Tongue (tissue), 3 donors: ENCODE data around the gene CDS2. TPM values are rescaled to one million over a fixed set of nuclear protein-coding genes. Genes with fewer than 3 reads are reported as not detected.

Source experiments
- DNase-seq: peaks from one replicate; pipeline ENCODE4 v3.0.0-alpha.2; 2015
- small RNA-seq: library from RNA; depleted of rRNA; stranded (forward); fragments of <200 nt; gene quantifications from one replicate; pipeline ENCODE3, GENCODE V24; 2014; ENCODE audit warnings: low replicate concordance
- total RNA-seq: library from RNA; depleted of rRNA; stranded (reverse); fragments of >200 nt; gene quantifications from one replicate; pipeline ENCODE4 v1.2.3, GENCODE V29; 2014

Gene CDS2
- total RNA-seq, 1 donor from 2014 or later: 33.1 TPM

DNA sequence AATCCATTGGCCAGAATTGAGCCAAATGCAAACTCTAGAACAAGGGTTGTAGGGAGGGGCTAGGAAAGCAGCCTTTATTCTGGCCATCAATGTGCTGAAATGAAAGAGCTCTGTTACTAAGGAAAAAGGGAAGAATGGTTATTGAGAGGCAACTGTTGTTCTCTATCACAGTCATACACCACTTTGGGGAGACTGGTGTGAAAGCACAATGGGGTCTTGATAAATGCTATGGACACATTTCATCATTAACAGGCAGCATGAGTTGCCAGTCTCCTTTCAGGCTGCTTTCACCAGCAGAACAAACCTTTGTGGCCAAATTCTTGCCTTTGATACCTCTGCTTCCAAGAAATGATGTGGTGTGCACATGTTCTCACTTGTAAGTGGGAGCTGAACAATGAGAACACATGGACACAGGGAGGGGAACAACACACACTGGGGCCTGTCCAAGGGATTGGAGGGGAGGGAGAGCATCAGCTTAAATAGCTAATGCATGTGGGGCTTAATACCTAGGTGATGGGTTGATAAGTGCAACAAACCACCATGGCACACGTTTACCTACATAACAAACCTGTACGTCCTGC, 86.2 kb downstream of the CDS2 start:
- DNase-seq: no peak

DNA sequence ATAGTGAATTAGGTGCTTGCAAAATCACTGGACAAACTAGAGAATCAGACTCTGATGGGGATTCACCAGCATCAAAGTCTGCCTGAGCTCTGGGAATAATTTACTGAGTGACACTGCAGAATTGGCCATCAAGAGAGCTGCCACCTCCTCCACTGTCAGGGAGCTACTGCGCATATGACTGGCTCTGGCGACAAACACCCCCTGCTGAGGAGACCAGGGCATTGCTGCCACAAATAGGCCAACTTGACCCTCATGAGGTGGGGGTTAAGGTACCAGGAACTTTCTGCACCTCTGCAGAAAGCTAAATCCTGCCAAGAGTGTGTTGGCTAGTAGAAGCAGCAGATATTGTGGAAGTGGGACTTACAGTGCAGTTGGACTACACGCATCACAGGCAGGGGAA, 88.0 kb downstream of the CDS2 start:
- no peak for DNase-seq

DNA sequence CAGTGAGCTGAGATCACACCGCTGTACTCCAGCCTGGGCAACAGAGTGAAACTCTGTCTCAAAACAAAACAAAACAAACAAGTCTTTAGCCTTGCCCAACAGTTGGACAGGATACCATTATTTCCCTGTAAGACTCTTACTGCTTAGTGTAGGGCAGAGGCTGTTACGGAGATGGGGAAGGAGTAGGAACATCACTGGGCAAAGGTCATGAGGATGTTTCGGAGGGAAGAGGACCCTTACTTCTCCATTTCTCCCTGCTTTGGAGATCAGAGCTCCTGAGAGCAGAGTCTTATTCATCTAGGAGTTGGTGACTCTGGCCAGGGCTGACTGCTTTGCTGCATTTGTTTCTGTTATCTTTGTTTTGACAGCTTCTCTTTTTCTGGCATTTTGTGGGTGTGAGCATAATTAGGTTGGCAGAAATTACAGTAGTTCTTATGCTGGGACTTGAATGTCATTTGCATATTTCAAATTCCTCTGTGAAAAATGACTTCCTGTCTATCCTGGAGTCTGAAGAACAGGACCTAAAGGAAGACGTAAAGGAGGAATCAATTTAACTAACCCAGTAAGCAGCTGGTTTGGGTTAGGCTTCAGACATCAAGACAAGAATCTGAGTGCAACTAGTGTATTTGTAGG, 89.0 kb downstream of the CDS2 start:
- no peak for DNase-seq

DNA sequence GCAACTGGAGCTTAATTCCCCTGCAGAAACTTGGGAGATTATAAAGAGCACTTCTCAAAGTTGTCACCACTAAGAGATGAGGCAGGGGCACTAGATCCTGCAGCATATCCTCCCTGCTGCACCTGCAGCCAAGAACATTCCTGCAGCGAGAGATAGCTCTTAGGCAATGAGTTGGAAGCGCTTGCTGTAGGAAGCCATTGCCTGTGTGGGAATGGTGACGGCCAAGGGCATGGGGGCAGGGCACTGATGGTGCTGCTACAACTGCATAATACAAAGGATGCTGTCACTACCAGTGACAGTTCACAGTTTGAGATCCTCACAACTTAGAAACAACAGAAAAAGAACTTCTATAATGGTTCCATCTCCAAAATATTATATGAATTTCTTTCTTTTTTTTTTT, 89.9 kb downstream of the CDS2 start:
- DNase-seq: no peak

DNA sequence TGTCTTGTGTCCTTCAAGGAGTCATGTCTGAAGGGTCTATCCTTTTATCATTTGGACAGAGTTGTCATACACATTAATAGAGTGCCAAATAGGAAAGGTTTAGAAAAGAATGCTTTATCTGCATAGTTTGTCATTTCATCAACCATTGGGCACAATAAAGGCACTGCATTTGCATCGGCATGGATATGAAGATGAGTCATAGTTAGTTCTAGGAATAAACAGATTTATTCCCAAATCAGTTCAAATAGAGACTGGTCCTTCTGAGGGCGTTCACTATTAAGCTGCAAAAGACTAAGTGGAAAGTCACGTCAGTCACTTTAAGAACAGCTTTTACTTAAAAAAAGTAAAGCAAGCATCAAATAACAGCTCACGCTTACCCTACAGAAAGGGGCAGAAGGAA, 90.8 kb downstream of the CDS2 start:
- no peak for DNase-seq

DNA sequence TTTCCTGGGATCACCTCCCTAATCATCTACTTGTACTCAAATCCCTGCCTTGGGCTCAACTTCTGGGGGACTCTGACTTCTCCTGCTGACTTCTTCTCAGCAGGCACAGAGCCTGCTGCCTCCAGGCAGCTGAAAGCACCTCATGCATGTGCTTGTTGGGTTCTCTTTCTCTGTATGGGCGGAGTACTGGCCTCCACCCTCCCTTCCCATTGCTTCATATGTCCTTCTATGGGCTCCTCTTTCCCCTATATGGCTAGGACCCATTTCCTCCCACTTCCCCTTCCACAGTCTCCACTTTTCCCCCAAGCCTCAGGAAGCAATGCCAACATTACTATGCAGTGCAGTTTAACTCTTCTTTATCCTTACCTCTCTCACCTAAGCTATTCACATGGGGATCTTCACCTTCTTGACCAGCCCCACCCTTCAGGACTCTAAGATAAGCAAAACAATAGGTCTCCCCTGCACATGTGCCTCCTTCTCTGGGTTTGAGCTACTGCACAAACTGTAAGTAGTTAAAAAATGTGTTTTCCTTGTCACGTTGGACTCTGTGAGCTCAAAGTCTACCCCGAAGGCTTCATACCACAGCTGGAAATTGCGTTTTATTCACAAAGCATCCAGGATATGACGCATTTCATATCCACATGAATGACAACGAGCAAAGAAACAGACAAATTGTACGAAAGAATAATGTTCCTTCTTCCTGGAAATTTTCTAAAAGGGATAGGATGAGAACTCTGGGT, 93.7 kb downstream of the CDS2 start:
- DNase-seq: no peak

DNA sequence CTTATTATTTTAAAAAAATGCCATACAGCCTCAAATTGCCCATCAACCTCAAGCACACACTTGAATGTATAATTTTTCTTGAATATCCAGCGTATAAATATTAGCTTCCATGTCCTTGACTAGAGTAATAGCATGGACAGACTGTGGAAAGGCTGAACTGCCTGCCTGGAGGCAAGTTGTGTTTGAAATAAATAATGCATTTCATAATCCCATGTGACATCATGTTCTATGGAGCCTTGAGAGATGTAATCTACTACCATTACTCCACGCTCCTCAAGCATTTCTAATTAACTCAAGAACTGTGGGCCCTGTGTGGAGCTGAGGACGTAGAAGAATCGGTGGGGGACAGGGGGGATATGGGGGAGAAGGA, 94.2 kb downstream of the CDS2 start:
- no peak for DNase-seq

DNA sequence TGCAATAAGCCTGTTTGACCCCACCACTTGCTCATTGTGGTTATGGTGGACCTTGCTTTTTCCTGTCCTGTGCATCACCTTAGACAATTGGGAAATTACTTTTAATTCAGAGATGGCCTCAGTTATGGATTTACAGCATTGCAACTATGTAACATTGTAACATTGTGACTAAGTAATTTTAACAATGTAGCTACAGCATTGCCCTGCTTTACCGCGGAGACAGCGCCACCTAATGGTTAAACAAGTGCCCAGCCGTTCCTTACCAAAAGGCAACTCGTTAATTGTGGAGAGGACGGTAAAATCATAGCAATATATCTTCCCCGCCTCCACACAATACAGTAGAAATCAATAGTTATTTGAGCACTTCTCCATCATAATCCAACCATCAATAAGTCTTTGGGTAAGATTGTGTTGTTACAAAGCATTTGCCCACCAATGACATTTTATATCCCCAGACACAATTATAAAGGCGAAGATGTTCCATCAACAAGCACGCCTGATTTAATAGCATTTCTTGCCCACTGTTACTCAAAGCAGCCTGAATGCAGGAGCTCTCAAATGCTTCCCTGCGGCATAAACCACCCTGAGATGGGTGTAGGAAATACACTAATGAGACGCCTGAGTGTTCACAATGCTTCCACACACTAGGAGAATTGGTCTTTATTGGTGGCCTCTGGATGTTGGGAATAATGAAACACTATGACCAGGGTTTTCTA, 96.3 kb downstream of the CDS2 start:
- DNase-seq: peak; percentile 43

DNA sequence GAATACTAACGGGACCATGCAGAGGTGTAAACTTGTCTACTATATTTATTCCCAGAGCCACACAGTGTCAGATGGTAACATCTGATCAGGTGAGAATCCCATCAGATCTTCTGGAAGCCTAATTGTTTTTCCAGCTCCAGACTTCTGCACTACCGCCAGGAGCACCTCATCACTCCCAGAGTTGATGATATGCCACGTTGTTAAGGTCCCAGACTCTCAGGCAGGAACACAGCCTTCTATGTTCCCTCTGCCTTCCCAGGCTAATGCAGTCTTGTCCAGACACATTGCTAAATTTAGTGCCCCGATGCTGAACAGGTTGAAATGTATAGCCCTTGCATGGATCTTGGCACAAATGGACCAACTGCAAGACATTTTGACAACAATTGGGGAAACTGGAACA, 103.7 kb downstream of the CDS2 start:
- no peak for DNase-seq

DNA sequence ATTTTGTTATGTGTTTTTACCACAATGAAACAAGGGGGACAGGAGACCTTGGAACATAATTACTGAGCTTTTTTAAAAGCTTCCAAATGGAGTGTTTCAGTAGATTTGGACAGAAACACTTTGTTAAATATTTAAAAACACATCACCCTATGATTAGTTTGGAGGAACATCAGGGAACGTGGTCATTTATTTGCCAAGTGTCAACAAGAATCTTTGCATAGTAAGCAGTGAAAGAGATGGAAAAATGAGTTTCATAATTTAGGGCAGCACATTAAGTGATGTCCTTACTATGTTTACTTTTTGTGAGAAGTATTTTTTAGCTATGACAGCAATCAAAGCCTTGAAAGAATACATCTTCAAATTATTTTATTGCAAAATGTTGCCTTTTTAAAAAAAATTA, 107.3 kb downstream of the CDS2 start:
- DNase-seq: no peak

DNA sequence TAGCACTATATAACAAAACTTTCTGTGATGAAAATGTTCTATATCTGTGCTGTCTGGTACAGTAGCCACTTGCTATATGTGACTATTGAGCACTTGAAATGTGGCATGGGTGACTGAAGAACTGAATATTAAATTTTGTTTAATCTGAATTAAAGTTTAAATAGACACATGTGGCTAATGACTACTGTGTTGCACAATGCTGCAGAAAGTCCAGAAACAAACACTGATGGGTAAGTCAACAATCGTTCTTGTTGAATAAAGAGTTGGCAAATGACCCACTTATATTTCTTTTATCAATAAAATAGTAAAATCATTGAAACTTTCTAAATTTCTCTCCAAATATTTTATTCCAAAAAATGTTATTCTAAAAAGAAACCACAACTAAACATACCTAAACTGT, 108.2 kb downstream of the CDS2 start:
- no peak for DNase-seq

Small RNA genes lying within 50 kb of the gene (small RNA-seq; reads per million reads assigned to genes)
- gene RF00019: not detected
- not detected for gene RF00568
- gene RNA5SP474: 0.05 reads per million

Other genes with a start within 250 kb of the CDS2 start
- gene SLC23A2, start 125.5 kb upstream of the CDS2 start, total RNA-seq: 14.1 TPM
- 72.2 TPM for gene TMEM230, start 13.9 kb upstream of the CDS2 start, total RNA-seq
- gene PCNA, start 7.0 kb upstream of the CDS2 start, total RNA-seq: 68.1 TPM
- not detected for gene PROKR2, start 189.9 kb downstream of the CDS2 start, total RNA-seq